CD8-positive, alpha-beta memory T cell (primary cell): ENCODE measurements around the gene OTUB1. TPM values are rescaled to one million over a fixed set of nuclear protein-coding genes. Genes with fewer than 3 reads are reported as not detected.

ENCODE experiments used
- CTCF ChIA-PET: fragments of 350-600 bp; sonication (Branson Sonifier 250); formaldehyde crosslinking; loops from one replicate; lab custom pipeline; 2021; ENCODE audit warnings: antibody characterized with exemption; lab: Charles Lee
- POLR2A ChIA-PET: fragments of 350-600 bp; sonication (Branson Sonifier 250); formaldehyde crosslinking; loops from one replicate; lab custom pipeline; 2021; ENCODE audit warnings: antibody characterized with exemption; lab: Charles Lee
- DNase-seq, 5 donors: peaks; one replicate each; pipeline versions ENCODE4 v3.0.0 to v3.0.0-alpha.2; 2020 to 2022; ENCODE audit warnings: mixed read lengths in 1 of 5
- H3K27ac ChIP-seq: one replicate; pipeline ENCODE4 v1.7.0; 2013; ENCODE audit warnings: low read depth, mild to moderate bottlenecking, low read length, moderate library complexity
- H3K27me3 ChIP-seq: 2 replicates; pipeline ENCODE4 v1.7.0; 2013; ENCODE audit warnings: low read length, mild to moderate bottlenecking; ENCODE audit not compliant: insufficient read depth, poor library complexity, severe bottlenecking
- H3K36me3 ChIP-seq: 2 replicates; pipeline ENCODE4 v1.7.0; 2013; ENCODE audit warnings: mild to moderate bottlenecking, low read length, moderate library complexity; ENCODE audit not compliant: insufficient read depth
- H3K4me1 ChIP-seq: 2 replicates; pipeline ENCODE4 v1.7.0; 2013; ENCODE audit warnings: mild to moderate bottlenecking, low read length, moderate library complexity; ENCODE audit not compliant: insufficient read depth
- H3K4me3 ChIP-seq: 2 replicates; pipeline ENCODE4 v1.7.0; 2013; ENCODE audit warnings: mild to moderate bottlenecking, low read length
- H3K9me3 ChIP-seq: 2 replicates; pipeline ENCODE4 v1.7.0; 2013; ENCODE audit warnings: mild to moderate bottlenecking, low read length
- H3K27ac Mint-ChIP-seq, 8 donors: one replicate each; pipeline ENCODE4 v1.8.0; 2020 to 2021; ENCODE audit warnings: mixed read lengths in 8 of 8, mild to moderate bottlenecking in 6 of 8, inconsistent platforms in 3 of 8, moderate library complexity in 3 of 8
- H3K27me3 Mint-ChIP-seq, 2 donors: one replicate each; pipeline ENCODE4 v1.8.0; 2020 to 2021; ENCODE audit warnings: mixed read lengths in 2 of 2, mild to moderate bottlenecking in 1 of 2, moderate library complexity in 1 of 2
- H3K36me3 Mint-ChIP-seq, 3 donors: one replicate each; pipeline ENCODE4 v1.8.0; 2020 to 2021; ENCODE audit warnings: mixed read lengths in 3 of 3, inconsistent platforms in 1 of 3, mild to moderate bottlenecking in 1 of 3
- H3K4me1 Mint-ChIP-seq, 3 donors: one replicate each; pipeline ENCODE4 v1.8.0; 2020 to 2021; ENCODE audit warnings: mixed read lengths in 3 of 3, inconsistent platforms in 1 of 3, mild to moderate bottlenecking in 1 of 3
- H3K4me3 Mint-ChIP-seq, 7 donors: one replicate each; pipeline ENCODE4 v1.8.0; 2020 to 2021; ENCODE audit warnings: mixed read lengths in 7 of 7, mild to moderate bottlenecking in 6 of 7, moderate library complexity in 4 of 7, inconsistent platforms in 2 of 7
- H3K9me3 Mint-ChIP-seq, 5 donors: one replicate each; pipeline ENCODE4 v1.8.0; 2020 to 2022; ENCODE audit warnings: mixed read lengths in 5 of 5, mild to moderate bottlenecking in 3 of 5, moderate library complexity in 2 of 5, inconsistent platforms in 1 of 5
- polyA plus RNA-seq: library from polyadenylated mRNA; unstranded; fragments of 300-500 nt; fragmentation: Illumina TruSeq; gene quantifications from one replicate; pipeline ENCODE4 v1.2.3, GENCODE V29; 2021
- total RNA-seq, 2 experiments: library from RNA; stranded (reverse); gene quantifications; one replicate each; pipeline ENCODE4 v1.2.3, GENCODE V29; 2021

The OTUB1 gene
- total and polyA plus RNA-seq, 3 experiments from 2014 or later, result 75.8 to 135 (median 85.0) TPM

GRCh38 chr11:63942803-63943202, 43.4 kb upstream of the OTUB1 start:
- DNase-seq, result no peak
- Mint-ChIP-seq H3K36me3 (peaks cover 0 to 29% (median 0%) of the 10 kb centered on the region in 3 donors), H3K27ac (peak overlapping the region in 1 of 8 donors; percentile 74), H3K27me3 (no peaks in the 10 kb centered on the region), H3K9me3 (no peaks in the 10 kb centered on the region), H3K4me1 (peaks cover 26 to 39% (median 39%) of the 10 kb centered on the region in 3 donors), H3K4me3 (no peak overlapping the region)
- Histone ChIP-seq H3K4me3 (no peak overlapping the region), H3K9me3 (no peaks in the 10 kb centered on the region), H3K27ac (no peak overlapping the region), H3K4me1 (peaks cover 15% of the 10 kb centered on the region), H3K27me3 (no peaks in the 10 kb centered on the region), H3K36me3 (no peaks in the 10 kb centered on the region)
- POLR2A ChIA-PET, result interaction anchor here (0.9 kb wide), 1 partner anchor 174 kb away, joined by 5 read pairs; no protein-coding TSS in a partner anchor
- CTCF ChIA-PET, result interaction anchor here (0.8 to 12.8 kb wide), 4 partner anchors 8 to 120 kb away, joined by 3 to 225 read pairs (median 4); partner anchors contain the start of gene MARK2

- Mint-ChIP-seq H3K27ac (no peak overlapping the region), H3K9me3 (no peaks in the 10 kb centered on the region), H3K4me1 (peaks cover 15 to 26% (median 26%) of the 10 kb centered on the region in 3 donors), H3K27me3 (no peaks in the 10 kb centered on the region), H3K4me3 (peak overlapping the region in 1 of 7 donors; percentile 40), H3K36me3 (peaks cover 0 to 28% (median 1%) of the 10 kb centered on the region in 3 donors)
- ChIA-PET POLR2A (interaction anchor here (1.3 kb wide), 1 partner anchor 107 kb away, joined by 6 read pairs; the partner anchor contains the start of gene MARK2), CTCF (interaction anchor here (0.9 to 12.8 kb wide), 19 partner anchors 10 to 178 kb away, joined by 3 to 225 read pairs (median 5); partner anchors contain the start of genes MARK2, RCOR2 and ZFTA)
- Histone ChIP-seq H3K27me3 (no peaks in the 10 kb centered on the region), H3K4me1 (peaks cover under 1% of the 10 kb centered on the region), H3K4me3 (no peak overlapping the region), H3K36me3 (no peaks in the 10 kb centered on the region), H3K9me3 (no peaks in the 10 kb centered on the region), H3K27ac (no peak overlapping the region)
- no peak for DNase-seq
Observed at GRCh38 chr11:63944987-63945386, 41.3 kb upstream of the OTUB1 start.

DNA sequence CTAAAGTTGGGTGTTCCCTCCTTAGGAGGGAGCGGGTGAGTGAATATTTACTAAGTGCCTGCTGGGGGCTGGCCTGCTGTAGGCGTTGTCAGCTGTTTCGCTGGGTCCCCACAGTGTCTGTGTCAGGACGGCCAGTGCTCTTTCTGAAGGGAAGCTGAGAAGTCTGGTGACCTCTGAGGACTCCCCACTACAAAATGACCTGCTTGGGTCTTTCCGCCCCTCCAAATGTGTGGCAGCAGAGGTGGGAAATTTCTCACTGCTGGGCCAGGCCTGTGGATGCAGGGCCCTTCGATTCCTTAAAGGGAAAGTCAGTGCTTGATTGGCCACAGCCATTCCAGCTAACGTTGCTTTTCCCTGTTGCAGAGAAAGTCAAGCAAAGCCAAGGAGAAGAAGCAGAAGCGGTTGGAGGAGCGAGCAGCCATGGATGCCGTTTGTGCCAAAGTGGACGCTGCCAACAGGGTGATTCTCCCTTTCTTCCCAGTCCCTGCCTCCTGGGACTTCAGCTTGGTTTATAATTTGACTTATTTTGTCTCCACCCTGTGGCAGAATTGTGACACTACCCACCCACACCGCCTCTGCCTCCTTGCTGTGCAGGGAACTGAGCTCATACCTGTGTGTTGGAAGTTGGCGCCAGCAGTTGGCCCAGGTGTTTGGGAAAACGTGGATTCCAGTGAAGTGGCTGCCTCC, 40.6 kb upstream of the OTUB1 start:
- POLR2A ChIA-PET, result interaction anchor here (0.5 to 1.3 kb wide), 3 partner anchors 16 to 109 kb away, joined by 3 to 6 read pairs (median 4); partner anchors contain the start of gene MARK2

DNA sequence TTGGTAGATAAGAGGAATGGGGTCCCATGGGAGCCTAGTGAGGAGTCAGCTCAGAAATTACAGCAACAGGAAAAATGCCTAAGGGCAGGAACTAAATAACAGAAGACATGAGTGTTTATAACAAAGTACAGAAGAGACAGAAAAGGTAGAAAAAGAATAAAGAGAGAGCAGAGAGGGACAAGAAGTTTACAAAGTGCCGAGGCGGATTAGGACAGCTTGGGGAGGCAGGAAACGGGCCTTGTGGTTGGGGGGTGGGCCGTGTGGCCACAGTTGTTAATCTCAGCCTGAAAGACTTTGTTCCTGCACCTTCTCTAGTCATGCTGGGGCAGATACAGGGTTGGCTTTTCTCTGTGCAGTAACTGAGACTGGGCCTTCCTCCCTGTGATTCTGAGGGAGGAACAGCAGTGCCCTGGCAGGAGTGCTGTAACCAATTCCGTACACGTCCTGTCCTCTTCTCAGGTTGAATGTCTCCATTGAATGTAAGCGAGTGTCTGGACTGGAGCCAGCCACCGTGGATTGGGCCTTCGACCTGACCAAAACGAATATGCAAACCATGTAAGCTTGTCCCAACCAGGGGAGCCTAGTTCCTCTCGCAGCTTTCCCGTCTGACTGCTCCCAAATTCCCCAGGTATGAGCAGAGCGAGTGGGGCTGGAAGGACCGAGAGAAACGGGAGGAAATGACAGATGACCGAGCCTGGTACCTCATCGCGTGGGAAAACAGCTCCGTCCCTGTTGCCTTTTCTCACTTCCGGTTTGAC, 34.3 kb upstream of the OTUB1 start:
- ChIA-PET CTCF (interaction anchor here (1.0 to 12.8 kb wide), 6 partner anchors 9 to 114 kb away, joined by 3 to 225 read pairs (median 4); partner anchors contain the start of gene MARK2), POLR2A (interaction anchor here (0.6 to 1.5 kb wide), 4 partner anchors 13 to 75 kb away, joined by 3 to 11 read pairs (median 4); partner anchors contain the start of genes COX8A and NAA40)
- H3K4me1 ChIP-seq, result peaks cover 35% of the 10 kb centered on the region
- H3K4me3 Mint-ChIP-seq, result peak overlapping the region; percentile 19 to 89 (median 68)
- no peaks in the 10 kb centered on the region for H3K9me3 Mint-ChIP-seq
- no peak overlapping the region for H3K27ac ChIP-seq
- H3K4me1 Mint-ChIP-seq, result peaks cover 30 to 46% (median 33%) of the 10 kb centered on the region in 3 donors
- H3K4me3 ChIP-seq, result peak overlapping the region; percentile 13
- H3K36me3 Mint-ChIP-seq, result peaks cover 0 to 52% (median 10%) of the 10 kb centered on the region in 3 donors
- H3K27ac Mint-ChIP-seq, result peak overlapping the region; percentile 68 to 92 (median 86)
- peaks cover 14% of the 10 kb centered on the region for H3K36me3 ChIP-seq
- DNase-seq, result peak in 4 of 5 donors; percentile 11 to 66 (median 32)
- H3K27me3 ChIP-seq, result no peaks in the 10 kb centered on the region
- no peaks in the 10 kb centered on the region for H3K9me3 ChIP-seq
- H3K27me3 Mint-ChIP-seq, result peaks cover 0 to 2% of the 10 kb centered on the region in 2 donors

More for the DNA sequence above, 40.6 kb upstream of the OTUB1 start:
- peak; percentile 14 to 61 (median 45) for DNase-seq
- no peaks in the 10 kb centered on the region for H3K9me3 Mint-ChIP-seq
- H3K4me1 Mint-ChIP-seq, result peaks cover 13 to 22% (median 22%) of the 10 kb centered on the region in 3 donors
- peaks cover 0 to 29% (median 1%) of the 10 kb centered on the region in 3 donors for H3K36me3 Mint-ChIP-seq
- H3K27me3 ChIP-seq, result no peaks in the 10 kb centered on the region
- no peaks in the 10 kb centered on the region for H3K36me3 ChIP-seq
- H3K9me3 ChIP-seq, result no peaks in the 10 kb centered on the region
- H3K27ac ChIP-seq, result no peak overlapping the region
- H3K4me3 ChIP-seq, result no peak overlapping the region
- H3K4me1 ChIP-seq, result no peaks in the 10 kb centered on the region
- CTCF ChIA-PET, result interaction anchor here (0.7 to 12.8 kb wide), 30 partner anchors 10 to 280 kb away, joined by 3 to 225 read pairs (median 4); partner anchors contain the start of genes MARK2, RCOR2 and ZFTA
- H3K27ac Mint-ChIP-seq, result peak overlapping the region in 2 of 8 donors; percentile 8 to 32
- no peak overlapping the region for H3K4me3 Mint-ChIP-seq
- no peaks in the 10 kb centered on the region for H3K27me3 Mint-ChIP-seq

DNA sequence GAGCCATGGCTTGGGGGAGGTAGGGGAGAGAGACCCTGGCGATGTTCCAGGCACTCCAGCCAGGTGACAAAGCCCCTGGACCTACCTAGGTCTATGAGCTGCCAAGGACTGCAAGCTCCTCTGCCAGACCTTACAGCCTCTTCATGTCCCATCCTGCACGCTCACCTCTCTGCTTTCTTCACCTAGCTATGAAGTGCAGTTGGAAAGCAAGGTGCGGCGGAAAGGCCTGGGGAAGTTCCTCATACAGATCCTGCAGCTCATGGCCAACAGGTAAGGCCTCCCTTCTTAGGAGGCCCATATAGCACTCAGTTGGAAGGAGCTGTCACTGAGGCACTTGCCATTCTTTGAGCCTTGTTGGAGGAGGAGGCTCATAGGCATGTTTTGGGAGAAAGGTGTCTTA, 33.7 kb upstream of the OTUB1 start:
- Histone ChIP-seq H3K4me1 (peaks cover 35% of the 10 kb centered on the region), H3K9me3 (no peaks in the 10 kb centered on the region), H3K27ac (no peak overlapping the region), H3K36me3 (peaks cover 14% of the 10 kb centered on the region), H3K4me3 (no peak overlapping the region), H3K27me3 (no peaks in the 10 kb centered on the region)
- H3K27me3 Mint-ChIP-seq, result peaks cover 0 to 2% of the 10 kb centered on the region in 2 donors
- H3K36me3 Mint-ChIP-seq, result peaks cover 0 to 50% (median 10%) of the 10 kb centered on the region in 3 donors
- no peak for DNase-seq
- H3K9me3 Mint-ChIP-seq, result no peaks in the 10 kb centered on the region
- H3K4me1 Mint-ChIP-seq, result peaks cover 30 to 46% (median 33%) of the 10 kb centered on the region in 3 donors
- ChIA-PET CTCF (interaction anchor here (1.0 to 12.8 kb wide), 3 partner anchors 10 to 115 kb away, joined by 3 to 225 read pairs (median 4); partner anchors contain the start of gene MARK2), POLR2A (interaction anchor here (0.6 kb wide), 1 partner anchor 76 kb away, joined by 11 read pairs; no protein-coding TSS in a partner anchor)
- peak overlapping the region; percentile 68 to 92 (median 86) for H3K27ac Mint-ChIP-seq
- peak overlapping the region in 6 of 7 donors; percentile 39 to 89 (median 66) for H3K4me3 Mint-ChIP-seq

DNA sequence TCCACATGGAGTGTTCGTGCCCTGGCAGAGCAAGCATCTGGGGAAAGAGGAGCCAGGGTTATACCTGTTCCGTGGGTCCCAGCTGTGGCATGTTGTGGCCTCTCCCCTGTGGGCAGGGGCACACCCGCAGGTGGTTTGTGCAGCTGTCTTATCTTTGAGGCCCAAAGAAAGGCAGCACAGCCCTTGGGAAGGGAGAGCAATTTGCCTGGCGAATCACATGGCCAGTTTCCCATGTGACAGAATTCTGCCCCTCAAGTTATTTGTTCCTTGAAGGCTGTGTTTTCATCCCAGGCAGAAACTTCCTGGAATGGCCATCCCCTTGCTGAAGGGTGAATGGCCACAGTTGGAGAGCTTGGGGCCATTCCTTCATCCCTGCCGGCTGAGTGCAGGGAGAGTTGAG, 28.2 kb upstream of the OTUB1 start:
- Mint-ChIP-seq H3K4me1 (peaks cover 23 to 44% (median 28%) of the 10 kb centered on the region in 3 donors), H3K27ac (no peak overlapping the region), H3K36me3 (peaks cover 0 to 34% (median 5%) of the 10 kb centered on the region in 3 donors), H3K9me3 (no peaks in the 10 kb centered on the region), H3K27me3 (no peaks in the 10 kb centered on the region), H3K4me3 (no peak overlapping the region)
- Histone ChIP-seq H3K4me3 (no peak overlapping the region), H3K9me3 (no peaks in the 10 kb centered on the region), H3K27ac (no peak overlapping the region), H3K27me3 (no peaks in the 10 kb centered on the region), H3K36me3 (peaks cover 14% of the 10 kb centered on the region), H3K4me1 (peaks cover 29% of the 10 kb centered on the region)
- POLR2A ChIA-PET, result interaction anchor here (0.5 to 1.0 kb wide), 3 partner anchors 18 to 180 kb away, joined by 3 to 10 read pairs (median 3); no protein-coding TSS in a partner anchor
- CTCF ChIA-PET, result interaction anchor here (2.1 kb wide), 1 partner anchor 121 kb away, joined by 6 read pairs; no protein-coding TSS in a partner anchor
- no peak for DNase-seq
